ENCODE measurements around the gene MYH7.

MYH7 gene

DNA sequence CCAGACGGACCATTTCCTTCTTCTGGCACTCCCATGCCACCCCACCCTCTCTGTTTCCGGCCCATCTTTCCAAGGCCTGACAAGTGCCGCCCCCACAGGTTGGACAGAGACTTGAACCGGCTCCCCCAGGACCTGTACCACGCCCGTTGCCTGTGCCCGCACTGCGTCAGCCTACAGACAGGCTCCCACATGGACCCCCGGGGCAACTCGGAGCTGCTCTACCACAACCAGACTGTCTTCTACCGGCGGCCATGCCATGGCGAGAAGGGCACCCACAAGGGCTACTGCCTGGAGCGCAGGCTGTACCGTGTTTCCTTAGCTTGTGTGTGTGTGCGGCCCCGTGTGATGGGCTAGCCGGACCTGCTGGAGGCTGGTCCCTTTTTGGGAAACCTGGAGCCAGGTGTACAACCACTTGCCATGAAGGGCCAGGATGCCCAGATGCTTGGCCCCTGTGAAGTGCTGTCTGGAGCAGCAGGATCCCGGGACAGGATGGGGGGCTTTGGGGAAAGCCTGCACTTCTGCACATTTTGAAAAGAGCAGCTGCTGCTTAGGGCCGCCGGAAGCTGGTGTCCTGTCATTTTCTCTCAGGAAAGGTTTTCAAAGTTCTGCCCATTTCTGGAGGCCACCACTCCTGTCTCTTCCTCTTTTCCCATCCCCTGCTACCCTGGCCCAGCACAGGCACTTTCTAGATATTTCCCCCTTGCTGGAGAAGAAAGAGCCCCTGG lies 59.8 kb downstream of the MYH7 start:
- DNase-seq (ENCODE audit: low read depth): no peak
- TF ChIP-seq CTCF (conservative IDR thresholded peaks at IDR 0.05; ENCODE audit: low read depth, low read length): no peak
- H3K4me3 ChIP-seq (ENCODE audit: low read length): no peak overlapping the region

DNA sequence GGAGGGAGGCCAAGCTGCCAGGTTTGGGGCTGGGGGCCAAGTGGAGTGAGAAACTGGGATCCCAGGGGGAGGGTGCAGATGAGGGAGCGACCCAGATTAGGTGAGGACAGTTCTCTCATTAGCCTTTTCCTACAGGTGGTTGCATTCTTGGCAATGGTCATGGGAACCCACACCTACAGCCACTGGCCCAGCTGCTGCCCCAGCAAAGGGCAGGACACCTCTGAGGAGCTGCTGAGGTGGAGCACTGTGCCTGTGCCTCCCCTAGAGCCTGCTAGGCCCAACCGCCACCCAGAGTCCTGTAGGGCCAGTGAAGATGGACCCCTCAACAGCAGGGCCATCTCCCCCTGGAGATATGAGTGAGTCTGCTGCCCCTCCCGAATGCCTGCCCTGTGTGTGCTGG lies 62.4 kb downstream of the MYH7 start:
- no peak overlapping the region for H3K4me3 ChIP-seq (ENCODE audit: low read length)
- no peak for TF ChIP-seq CTCF (conservative IDR thresholded peaks at IDR 0.05; ENCODE audit: low read depth, low read length)
- no peak for DNase-seq (ENCODE audit: low read depth)

DNA sequence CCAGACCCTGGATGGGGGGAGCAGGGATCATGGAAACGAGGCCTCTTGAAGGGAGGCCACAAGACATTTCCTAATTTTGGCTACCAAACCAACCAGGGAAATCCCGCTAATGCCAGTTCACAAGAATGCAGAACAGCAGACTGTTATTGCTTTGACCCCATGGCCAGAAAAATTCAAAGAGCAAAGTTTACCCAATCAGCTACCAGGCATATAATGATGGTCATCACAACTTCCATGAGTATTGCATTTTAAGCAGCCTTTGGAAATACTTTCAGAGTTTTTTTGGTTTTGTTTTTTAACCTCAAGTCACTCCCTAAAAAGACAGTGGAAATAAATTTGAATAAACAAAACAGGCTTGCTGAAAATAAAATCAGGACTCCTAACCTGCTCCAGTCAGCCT lies 63.0 kb downstream of the MYH7 start, which contains the start of gene IL25:
Gene IL25 (plus strand): TSS at position 301 of the 400 bp plus-strand sequence.
- TF ChIP-seq CTCF (conservative IDR thresholded peaks at IDR 0.05; ENCODE audit: low read depth, low read length): no peak
- H3K4me3 ChIP-seq (ENCODE audit: low read length): no peak within 1 kb of the TSS
- DNase-seq (ENCODE audit: low read depth): no peak

GRCh38 chr14:23371865-23372264 lies 63.6 kb downstream of the MYH7 start:
- H3K4me3 ChIP-seq (ENCODE audit: low read length): no peak overlapping the region
- no peak for DNase-seq (ENCODE audit: low read depth)
- no peak for TF ChIP-seq CTCF (conservative IDR thresholded peaks at IDR 0.05; ENCODE audit: low read depth, low read length)

- no peak for DNase-seq (ENCODE audit: low read depth)
- H3K4me3 ChIP-seq (ENCODE audit: low read length): no peak overlapping the region
- no peak for TF ChIP-seq CTCF (conservative IDR thresholded peaks at IDR 0.05; ENCODE audit: low read depth, low read length)
These were observed 65.2 kb downstream of the MYH7 start for GRCh38 chr14:23370221-23370620.

- DNase-seq (ENCODE audit: low read depth): no peak
- TF ChIP-seq CTCF (conservative IDR thresholded peaks at IDR 0.05; ENCODE audit: low read depth, low read length): no peak
- peak overlapping the region; percentile 47 for H3K4me3 ChIP-seq (ENCODE audit: low read length)
These were observed 69.0 kb downstream of the MYH7 start for GRCh38 chr14:23366426-23366921.

All from retinal pigment epithelial cell (primary cell).